Loucy (cell line): ENCODE results near the gene SDCCAG8.

ENCODE experiments used
- EZH2phosphoT487 ChIP-seq: fragments of 200-600 bp; IDR thresholded peaks from 2 replicates; pipeline ENCODE4 v1.6.1; 2018; ENCODE audit warnings: antibody characterized with exemption, mild to moderate bottlenecking, moderate library complexity, borderline replicate concordance
- TF ChIP-seq, protein P1 (sequence below): fragments of 200-600 bp; sonication (generic); conservative IDR thresholded peaks from 2 replicates; pipeline ENCODE4 v1.5.1; 2014; ENCODE audit warnings: mild to moderate bottlenecking, antibody characterized with exemption, low read length

DNA sequence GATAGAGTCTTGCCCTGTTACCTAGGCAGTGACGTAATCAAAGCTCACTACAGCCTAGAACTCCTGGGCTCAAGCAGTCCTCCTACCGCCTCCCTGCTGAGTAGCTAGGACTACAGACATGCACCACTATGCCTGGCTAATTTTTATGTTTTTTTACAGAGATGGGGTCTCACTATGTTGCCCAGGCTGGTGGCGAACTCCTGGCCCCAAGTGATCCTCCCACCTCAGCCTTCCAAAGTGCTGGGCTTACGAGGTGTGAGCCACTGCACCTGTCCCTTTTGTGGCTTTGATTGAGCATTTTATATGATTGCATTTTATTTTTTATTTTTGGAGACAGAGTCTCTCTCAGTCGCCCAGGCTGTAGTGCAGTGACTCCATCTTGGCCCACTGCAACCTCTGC is 25.8 kb downstream of the SDCCAG8 start:
- TF ChIP-seq, protein P1, sequence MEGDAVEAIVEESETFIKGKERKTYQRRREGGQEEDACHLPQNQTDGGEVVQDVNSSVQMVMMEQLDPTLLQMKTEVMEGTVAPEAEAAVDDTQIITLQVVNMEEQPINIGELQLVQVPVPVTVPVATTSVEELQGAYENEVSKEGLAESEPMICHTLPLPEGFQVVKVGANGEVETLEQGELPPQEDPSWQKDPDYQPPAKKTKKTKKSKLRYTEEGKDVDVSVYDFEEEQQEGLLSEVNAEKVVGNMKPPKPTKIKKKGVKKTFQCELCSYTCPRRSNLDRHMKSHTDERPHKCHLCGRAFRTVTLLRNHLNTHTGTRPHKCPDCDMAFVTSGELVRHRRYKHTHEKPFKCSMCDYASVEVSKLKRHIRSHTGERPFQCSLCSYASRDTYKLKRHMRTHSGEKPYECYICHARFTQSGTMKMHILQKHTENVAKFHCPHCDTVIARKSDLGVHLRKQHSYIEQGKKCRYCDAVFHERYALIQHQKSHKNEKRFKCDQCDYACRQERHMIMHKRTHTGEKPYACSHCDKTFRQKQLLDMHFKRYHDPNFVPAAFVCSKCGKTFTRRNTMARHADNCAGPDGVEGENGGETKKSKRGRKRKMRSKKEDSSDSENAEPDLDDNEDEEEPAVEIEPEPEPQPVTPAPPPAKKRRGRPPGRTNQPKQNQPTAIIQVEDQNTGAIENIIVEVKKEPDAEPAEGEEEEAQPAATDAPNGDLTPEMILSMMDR: no peak
- no peak for TF ChIP-seq EZH2phosphoT487
